Ishikawa (cell line): ENCODE results near the gene LONP2.

ENCODE experiments used
- CEBPB ChIP-seq: IDR thresholded peaks from 2 replicates; pipeline ENCODE4 v1.6.1; 2012
- CREB1 ChIP-seq: IDR thresholded peaks from 2 replicates; pipeline ENCODE4 v1.6.1; 2012; ENCODE audit warnings: low read depth
- EGR1 ChIP-seq: IDR thresholded peaks from 2 replicates; pipeline ENCODE4 v1.6.1; 2012
- EP300 ChIP-seq: IDR thresholded peaks from 2 replicates; pipeline ENCODE4 v1.6.1; 2012; ENCODE audit warnings: borderline replicate concordance
- FOXM1 ChIP-seq: IDR thresholded peaks from 2 replicates; pipeline ENCODE4 v1.6.1; 2012; ENCODE audit warnings: low read depth, borderline replicate concordance
- RAD21 ChIP-seq: IDR thresholded peaks from 2 replicates; pipeline ENCODE4 v1.6.1; 2012; ENCODE audit warnings: low read depth
- TAF1 ChIP-seq: IDR thresholded peaks from 2 replicates; pipeline ENCODE4 v1.6.1; 2012; ENCODE audit warnings: low read depth, mild to moderate bottlenecking
- TCF12 ChIP-seq: IDR thresholded peaks from 2 replicates; pipeline ENCODE4 v1.6.1; 2012; ENCODE audit warnings: low read depth
- YY1 ChIP-seq: IDR thresholded peaks from 2 replicates; pipeline ENCODE4 v1.6.1; 2012; ENCODE audit warnings: low read depth
- TF ChIP-seq, protein P1 (sequence below): IDR thresholded peaks from 2 replicates; pipeline ENCODE4 v1.6.1; 2012
- TF ChIP-seq, protein P2 (sequence below): IDR thresholded peaks from 2 replicates; pipeline ENCODE4 v1.6.1; 2012; ENCODE audit warnings: low read depth, mild to moderate bottlenecking
- TF ChIP-seq, protein P3 (sequence below): IDR thresholded peaks from 2 replicates; pipeline ENCODE4 v1.6.1; 2012

DNA sequence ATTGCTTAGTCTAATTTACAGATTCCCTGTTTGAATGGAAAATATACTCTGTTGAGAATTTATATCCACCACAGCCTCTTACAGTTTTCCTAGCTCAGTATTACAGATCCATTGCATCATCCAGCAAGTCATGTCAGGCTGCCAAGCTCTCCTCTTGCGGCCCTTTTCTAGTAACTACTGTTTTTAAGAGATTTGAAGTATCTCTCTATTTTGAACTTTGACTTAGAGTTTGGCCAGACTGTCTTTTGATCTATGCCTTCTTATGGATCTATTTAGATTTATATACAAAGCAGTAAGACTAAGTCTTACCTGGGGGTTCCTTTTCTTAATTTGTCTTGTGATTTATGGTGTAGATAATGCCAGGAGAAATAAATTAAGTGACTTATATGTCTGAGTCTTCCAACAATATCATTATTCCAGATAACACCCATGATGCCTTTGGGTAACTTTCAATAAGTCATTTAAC, 56.3 kb downstream of the LONP2 start:
- no peak for TF ChIP-seq EP300
- TF ChIP-seq, protein P1, sequence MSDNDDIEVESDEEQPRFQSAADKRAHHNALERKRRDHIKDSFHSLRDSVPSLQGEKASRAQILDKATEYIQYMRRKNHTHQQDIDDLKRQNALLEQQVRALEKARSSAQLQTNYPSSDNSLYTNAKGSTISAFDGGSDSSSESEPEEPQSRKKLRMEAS, result no peak
- TF ChIP-seq, protein P2, sequence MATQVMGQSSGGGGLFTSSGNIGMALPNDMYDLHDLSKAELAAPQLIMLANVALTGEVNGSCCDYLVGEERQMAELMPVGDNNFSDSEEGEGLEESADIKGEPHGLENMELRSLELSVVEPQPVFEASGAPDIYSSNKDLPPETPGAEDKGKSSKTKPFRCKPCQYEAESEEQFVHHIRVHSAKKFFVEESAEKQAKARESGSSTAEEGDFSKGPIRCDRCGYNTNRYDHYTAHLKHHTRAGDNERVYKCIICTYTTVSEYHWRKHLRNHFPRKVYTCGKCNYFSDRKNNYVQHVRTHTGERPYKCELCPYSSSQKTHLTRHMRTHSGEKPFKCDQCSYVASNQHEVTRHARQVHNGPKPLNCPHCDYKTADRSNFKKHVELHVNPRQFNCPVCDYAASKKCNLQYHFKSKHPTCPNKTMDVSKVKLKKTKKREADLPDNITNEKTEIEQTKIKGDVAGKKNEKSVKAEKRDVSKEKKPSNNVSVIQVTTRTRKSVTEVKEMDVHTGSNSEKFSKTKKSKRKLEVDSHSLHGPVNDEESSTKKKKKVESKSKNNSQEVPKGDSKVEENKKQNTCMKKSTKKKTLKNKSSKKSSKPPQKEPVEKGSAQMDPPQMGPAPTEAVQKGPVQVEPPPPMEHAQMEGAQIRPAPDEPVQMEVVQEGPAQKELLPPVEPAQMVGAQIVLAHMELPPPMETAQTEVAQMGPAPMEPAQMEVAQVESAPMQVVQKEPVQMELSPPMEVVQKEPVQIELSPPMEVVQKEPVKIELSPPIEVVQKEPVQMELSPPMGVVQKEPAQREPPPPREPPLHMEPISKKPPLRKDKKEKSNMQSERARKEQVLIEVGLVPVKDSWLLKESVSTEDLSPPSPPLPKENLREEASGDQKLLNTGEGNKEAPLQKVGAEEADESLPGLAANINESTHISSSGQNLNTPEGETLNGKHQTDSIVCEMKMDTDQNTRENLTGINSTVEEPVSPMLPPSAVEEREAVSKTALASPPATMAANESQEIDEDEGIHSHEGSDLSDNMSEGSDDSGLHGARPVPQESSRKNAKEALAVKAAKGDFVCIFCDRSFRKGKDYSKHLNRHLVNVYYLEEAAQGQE, result no peak
- TF ChIP-seq TAF1, result no peak
- TF ChIP-seq RAD21, result no peak
- TF ChIP-seq, protein P3, sequence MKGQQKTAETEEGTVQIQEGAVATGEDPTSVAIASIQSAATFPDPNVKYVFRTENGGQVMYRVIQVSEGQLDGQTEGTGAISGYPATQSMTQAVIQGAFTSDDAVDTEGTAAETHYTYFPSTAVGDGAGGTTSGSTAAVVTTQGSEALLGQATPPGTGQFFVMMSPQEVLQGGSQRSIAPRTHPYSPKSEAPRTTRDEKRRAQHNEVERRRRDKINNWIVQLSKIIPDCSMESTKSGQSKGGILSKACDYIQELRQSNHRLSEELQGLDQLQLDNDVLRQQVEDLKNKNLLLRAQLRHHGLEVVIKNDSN, result no peak
- no peak for TF ChIP-seq YY1
- TF ChIP-seq CREB1, result no peak
- peak; percentile 52; the same call in 1 of the 2 replicates for TF ChIP-seq CEBPB
- TF ChIP-seq EGR1, result no peak
- no peak for TF ChIP-seq FOXM1
- no peak for TF ChIP-seq TCF12
